Measurements from ENCODE around the gene PTPRD.
"Not testable (repeated sequence)": the region's sequence is repeated elsewhere in the genome, so short reads cannot be mapped to it uniquely, and the experiment has no call there.

PTPRD gene

GRCh38 chr9:9560382-9561035, 1052.3 kb downstream of the PTPRD start:
- no peak for DNase-seq

GRCh38 chr9:9558907-9559306, 1053.9 kb downstream of the PTPRD start:
- no peak for DNase-seq

GRCh38 chr9:9557804-9558334, 1054.9 kb downstream of the PTPRD start:
- DNase-seq = no peak

GRCh38 chr9:9556865-9557803, 1055.7 kb downstream of the PTPRD start:
- DNase-seq = no peak

GRCh38 chr9:9552665-9553064, 1060.1 kb downstream of the PTPRD start:
- DNase-seq = no peak

GRCh38 chr9:9538766-9539165, 1074.0 kb downstream of the PTPRD start:
- no peak for DNase-seq

- DNase-seq = no peak
Observed at GRCh38 chr9:9538356-9538755, 1074.4 kb downstream of the PTPRD start.

GRCh38 chr9:9536523-9536922, 1076.3 kb downstream of the PTPRD start:
- DNase-seq = no peak

- DNase-seq = no peak
Observed at GRCh38 chr9:9523476-9524139, 1089.2 kb downstream of the PTPRD start.

- DNase-seq = no peak
Observed at GRCh38 chr9:9522406-9522805, 1090.4 kb downstream of the PTPRD start.

- no peak for DNase-seq
Observed at GRCh38 chr9:9521033-9521779, 1091.6 kb downstream of the PTPRD start.

GRCh38 chr9:9504869-9505268, 1107.9 kb downstream of the PTPRD start:
- no peak for DNase-seq

GRCh38 chr9:9499546-9499945, 1113.3 kb downstream of the PTPRD start:
- no peak for DNase-seq

- no peak for DNase-seq
Observed at GRCh38 chr9:9498846-9499245, 1114.0 kb downstream of the PTPRD start.

- DNase-seq = no peak
Observed at GRCh38 chr9:9498128-9498527, 1114.7 kb downstream of the PTPRD start.

GRCh38 chr9:9494336-9494735, 1118.5 kb downstream of the PTPRD start:
- DNase-seq = no peak

- no peak for DNase-seq
Observed at GRCh38 chr9:9492506-9492905, 1120.3 kb downstream of the PTPRD start.

GRCh38 chr9:9489183-9489582, 1123.6 kb downstream of the PTPRD start:
- DNase-seq = no peak

GRCh38 chr9:9483175-9483574, 1129.6 kb downstream of the PTPRD start:
- DNase-seq = no peak

- no peak for DNase-seq
Observed at GRCh38 chr9:9478741-9479140, 1134.1 kb downstream of the PTPRD start.

- no peak for DNase-seq
Observed at GRCh38 chr9:9469271-9469670, 1143.5 kb downstream of the PTPRD start.

GRCh38 chr9:9441874-9442273, 1170.9 kb downstream of the PTPRD start:
- not testable (repeated sequence) for DNase-seq

- no peak for DNase-seq
Observed at GRCh38 chr9:9437641-9438040, 1175.2 kb downstream of the PTPRD start.
